Activated CD4-positive, CD25-positive, alpha-beta regulatory T cell treated with anti-CD3 and anti-CD28 coated beads, Interleukin-2, amount 50 U/mL, for 72 hours (primary cell): ENCODE results near the gene SOX13.

ENCODE experiments used
- DNase-seq: peaks from one replicate; pipeline ENCODE4 v3.0.0; 2021

Gene SOX13

DNA sequence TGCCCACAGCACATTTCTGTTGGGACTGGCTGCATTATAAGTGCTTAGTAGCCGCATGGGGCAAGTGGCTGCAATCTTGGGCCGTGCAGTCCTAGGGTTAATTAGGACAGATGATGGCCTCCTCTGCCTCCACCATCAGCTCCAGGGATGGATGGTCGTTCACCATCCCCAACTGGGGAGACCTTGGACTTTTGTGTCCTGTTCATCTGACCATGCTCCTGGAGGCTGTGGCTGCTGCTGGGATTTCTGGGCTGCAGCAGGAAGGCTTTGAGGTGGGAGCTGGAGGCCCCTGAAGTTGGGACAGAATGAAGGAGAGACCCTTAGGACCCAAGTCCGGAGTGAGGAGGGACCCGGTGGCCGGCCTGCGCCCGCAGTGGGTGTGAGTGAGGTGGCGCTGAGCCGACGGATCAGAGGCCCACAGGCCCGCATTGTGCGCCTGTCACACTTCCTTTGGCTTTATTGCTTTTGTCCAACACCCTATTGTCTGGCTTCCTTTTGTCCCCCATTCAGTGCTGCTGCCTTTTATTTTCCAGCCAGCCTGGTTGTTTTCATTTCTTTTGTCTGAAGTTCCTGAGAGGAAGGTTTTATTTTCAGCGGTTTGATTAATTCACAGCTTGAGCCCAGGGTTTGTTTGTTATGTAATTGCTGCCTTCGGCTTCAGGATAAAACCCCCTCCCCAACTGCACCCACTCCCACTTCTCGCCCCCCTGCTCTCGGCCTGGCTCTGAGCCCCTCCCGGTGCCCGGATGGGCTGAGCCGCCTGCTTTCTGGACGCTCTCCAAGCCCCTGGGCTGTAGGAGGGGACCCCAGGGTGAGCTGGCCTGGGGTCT lies 35.6 kb downstream of the SOX13 start:
- DNase-seq, result no peak

DNA sequence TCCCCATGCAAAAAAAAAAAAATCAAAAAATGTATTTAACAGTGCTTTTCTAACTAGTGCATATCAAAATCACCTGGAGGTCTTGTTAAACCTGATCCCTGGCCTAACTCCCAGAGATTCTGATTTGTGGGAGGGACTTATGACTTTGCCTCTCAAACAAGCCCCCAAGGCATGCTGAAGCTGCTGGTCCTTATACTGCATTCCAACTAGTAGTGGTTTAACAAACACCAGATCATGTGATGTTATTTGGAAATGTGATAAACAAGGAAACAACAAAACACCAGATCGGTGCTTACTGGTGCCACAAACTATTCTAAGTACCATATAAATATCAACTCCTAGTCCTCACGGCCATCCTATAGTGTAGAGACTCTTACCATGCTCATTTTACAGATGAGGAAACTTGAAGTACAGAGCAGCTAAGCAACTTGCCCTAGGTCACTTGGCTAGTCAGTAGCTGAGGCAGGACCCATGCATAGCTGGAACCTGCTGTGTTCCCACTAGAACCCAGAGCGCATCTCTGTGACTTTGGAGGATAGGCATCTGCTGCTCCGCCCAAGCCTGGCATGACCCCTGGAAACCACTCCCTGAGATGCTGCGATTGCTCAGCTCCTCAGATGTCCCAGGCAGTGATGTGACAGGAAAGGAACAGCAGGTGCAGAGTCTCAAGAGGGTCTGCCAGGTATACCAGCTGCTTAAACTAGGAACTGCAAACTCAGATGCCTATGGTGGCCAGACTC lies 38.1 kb downstream of the SOX13 start:
- DNase-seq, result no peak

DNA sequence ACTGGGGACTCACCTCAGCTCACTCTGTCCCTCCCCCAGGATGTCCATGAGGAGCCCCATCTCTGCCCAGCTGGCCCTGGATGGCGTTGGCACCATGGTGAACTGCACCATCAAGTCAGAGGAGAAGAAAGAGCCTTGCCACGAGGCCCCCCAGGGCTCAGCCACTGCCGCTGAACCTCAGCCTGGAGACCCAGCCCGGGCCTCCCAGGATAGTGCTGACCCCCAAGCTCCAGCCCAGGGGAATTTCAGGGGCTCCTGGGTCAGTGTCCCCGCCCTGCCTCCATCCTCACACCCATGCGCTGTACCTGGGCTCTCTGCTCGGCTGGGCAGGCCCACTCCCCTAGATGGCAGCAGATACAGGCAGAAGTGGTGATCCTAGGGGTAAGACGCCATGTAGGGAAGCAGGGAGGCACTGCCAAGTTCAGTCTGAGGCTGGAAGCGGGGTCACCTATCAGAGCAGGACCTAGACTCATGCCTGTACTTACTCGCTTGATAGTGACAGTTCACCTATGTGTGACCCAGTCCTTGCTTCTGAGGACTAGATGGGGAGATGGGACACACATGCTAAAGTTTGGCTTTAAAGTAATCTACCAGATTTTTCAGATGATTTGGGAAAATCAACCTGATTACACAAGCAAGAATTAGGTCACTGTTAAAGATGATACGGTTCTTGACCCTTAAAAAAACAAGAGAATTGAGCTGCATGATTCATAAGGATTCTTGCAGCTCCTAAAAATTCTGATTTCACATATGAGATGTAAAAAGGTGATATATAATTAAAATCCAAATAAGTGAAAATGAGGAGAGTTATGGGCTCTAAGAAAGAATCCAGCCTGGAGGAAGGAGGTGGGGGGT lies 40.2 kb downstream of the SOX13 start:
- no peak for DNase-seq

DNA sequence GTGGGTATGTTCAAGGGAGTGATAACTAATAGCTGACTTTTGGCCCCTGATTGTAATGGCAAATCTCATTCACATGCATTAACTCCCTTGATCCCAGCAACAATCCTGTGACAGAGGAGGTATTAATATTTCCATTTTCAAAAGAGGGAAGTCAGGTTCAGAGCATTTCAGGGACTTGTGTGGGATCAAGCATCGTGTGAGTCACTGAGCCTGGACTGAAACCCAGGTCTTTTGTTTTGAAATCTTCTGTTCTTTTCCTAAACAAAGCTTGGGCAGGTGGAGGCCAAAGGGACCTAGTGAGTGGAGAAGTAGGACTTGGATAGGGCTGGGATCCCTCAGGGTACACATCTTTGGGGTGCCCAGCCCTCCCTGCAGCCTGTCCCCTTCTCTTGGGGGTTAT lies 41.0 kb downstream of the SOX13 start:
- no peak for DNase-seq

DNA sequence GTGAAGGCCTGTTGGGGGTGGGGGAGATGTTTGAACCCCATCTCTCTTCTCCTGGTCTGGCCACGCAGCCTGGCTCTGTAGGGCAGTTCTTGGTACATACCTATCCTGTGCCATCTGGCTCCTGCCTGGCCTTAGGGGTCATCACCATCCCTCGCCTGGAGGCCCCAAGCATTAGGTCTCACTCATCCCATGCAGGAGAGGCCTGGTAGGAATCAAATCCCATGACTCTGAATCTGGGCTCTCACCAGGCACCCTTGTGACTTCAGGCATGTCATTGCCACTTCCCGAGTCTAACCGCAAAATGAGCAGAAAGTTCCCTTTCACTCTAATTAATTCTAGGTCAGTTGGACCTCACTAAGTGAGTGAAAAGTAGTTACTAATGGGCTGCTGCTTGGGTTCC lies 41.7 kb downstream of the SOX13 start:
- DNase-seq, result no peak

DNA sequence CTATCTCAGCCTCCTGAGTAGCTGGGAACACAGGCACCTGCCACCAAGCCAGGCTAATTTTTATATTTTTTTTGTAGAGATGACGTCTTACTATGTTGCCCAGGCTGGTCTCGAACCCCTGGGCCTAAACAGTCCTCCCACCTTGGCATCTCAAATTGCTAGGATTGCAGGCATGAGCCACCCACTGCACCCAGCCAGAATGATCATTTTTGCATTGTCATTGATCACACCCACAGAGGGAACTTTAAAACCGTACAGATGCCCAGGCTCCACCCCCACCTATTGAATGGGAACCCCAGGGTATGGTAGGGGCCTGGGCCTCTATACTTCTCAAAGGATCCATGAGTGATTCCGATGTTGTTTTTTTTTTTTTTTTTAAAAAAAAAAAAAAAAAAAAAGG lies 42.2 kb downstream of the SOX13 start:
- no peak for DNase-seq

DNA sequence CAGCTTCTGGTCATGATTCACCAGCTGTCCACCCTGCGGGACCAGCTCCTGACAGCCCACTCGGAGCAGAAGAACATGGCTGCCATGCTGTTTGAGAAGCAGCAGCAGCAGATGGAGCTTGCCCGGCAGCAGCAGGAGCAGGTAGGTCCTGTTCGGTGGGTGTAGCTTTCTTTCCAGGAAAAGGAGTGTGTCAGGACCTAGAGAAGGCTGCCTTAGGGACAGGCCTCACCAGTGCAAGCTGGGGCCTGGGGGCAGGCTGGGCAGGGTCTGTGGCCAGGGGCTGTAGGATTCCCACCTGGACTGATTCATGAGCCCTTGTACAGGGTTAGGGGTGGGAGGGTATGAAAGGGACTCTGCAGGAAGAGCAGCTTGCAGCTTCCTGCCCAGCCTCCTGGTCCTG lies 43.6 kb downstream of the SOX13 start:
- no peak for DNase-seq

DNA sequence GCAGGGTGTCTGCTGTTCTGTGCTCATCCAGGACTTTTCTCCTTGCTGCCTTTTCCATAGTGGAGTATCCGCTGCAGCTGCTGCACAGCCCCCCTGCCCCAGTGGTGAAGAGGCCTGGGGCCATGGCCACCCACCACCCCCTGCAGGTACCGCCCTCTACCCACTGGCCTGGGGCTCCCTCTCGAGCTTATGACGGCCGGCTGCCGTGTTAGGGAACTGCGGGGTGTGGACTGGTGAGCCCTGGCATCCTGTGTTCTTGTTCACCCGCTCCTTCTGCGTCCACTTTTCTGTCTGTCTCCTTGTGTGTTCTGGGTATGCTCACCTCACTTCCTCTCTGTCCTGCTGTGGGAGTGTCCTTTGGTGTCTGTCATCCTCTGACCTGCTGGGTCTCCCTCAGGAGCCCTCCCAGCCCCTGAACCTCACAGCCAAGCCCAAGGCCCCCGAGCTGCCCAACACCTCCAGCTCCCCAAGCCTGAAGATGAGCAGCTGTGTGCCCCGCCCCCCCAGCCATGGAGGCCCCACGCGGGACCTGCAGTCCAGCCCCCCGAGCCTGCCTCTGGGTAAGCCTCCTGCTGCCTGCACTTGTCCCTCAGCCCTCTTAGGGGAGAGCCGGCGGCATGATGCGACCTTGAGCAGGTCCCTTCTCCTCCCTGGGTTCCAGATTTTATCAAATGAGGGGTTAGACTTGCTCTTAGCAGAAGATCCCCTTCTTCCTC lies 49.1 kb downstream of the SOX13 start:
- no peak for DNase-seq

DNA sequence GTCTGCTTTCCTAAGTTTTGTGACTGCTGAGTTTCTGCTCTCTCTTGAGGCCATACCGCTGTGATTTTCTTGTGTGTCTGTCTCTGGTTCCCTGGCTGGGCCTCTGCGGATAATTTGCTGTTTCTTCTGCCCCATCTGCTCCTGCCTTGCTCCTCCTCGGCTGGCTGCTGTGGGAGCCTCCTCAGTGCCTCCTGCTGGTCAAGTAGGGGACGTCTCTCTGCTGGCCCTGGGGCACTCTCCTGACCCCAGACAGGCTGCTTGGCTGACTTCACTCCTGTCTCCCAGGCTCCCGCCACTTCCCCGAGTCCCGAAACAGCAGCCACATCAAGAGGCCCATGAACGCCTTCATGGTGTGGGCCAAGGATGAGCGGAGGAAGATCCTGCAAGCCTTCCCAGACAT lies 50.5 kb downstream of the SOX13 start:
- no peak for DNase-seq

DNA sequence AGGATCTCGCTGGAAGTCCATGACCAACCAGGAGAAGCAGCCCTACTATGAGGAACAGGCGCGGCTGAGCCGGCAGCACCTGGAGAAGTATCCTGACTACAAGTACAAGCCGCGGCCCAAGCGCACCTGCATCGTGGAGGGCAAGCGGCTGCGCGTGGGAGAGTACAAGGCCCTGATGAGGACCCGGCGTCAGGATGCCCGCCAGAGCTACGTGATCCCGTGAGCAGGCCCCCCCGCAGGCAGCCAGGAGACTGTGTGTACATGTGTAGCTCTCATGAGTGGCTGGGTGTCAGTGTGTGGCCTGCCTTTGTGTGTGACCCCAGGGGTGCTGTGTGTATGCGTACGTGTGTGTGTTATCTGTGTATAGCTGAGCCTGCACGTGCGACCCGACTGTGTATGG lies 51.7 kb downstream of the SOX13 start:
- no peak for DNase-seq

DNA sequence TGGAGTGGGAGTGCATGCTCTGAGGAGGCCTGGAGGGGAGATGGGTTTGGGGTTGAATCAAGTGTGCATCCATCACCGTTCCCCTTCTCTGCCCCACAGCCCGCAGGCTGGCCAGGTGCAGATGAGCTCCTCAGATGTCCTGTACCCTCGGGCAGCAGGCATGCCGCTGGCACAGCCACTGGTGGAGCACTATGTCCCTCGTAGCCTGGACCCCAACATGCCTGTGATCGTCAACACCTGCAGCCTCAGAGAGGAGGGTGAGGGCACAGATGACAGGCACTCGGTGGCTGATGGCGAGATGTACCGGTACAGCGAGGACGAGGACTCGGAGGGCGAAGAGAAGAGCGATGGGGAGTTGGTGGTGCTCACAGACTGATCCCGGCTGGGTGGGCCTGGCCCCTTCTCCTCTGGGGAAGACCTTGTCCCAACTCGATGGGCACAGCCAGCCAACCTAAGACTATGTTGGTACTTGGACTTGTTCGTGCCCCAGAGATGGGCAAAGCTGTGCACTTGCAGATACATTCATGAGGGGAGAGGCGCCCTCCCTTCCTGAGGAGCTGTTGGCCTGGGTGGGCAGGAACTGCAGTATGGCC lies 52.9 kb downstream of the SOX13 start:
- DNase-seq, result no peak

DNA sequence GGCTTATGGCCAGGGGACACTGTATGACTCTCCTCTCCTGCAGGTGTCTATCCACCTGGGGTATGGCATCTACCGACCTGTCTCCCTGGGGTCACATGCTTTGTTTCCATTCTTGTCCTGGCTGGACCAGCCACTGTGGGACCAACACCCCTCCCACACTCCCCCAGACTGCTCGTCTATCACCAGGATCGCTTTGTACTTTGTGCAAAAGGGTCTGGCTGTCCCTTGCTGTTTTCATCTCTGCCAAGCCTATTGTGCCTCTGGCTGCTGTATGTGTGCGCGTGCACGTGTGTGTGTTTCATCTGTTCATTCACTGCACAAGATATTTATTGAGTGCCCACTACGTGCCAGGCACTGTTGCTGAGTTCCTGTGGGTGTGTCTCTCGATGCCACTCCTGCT lies 53.5 kb downstream of the SOX13 start:
- DNase-seq, result no peak

DNA sequence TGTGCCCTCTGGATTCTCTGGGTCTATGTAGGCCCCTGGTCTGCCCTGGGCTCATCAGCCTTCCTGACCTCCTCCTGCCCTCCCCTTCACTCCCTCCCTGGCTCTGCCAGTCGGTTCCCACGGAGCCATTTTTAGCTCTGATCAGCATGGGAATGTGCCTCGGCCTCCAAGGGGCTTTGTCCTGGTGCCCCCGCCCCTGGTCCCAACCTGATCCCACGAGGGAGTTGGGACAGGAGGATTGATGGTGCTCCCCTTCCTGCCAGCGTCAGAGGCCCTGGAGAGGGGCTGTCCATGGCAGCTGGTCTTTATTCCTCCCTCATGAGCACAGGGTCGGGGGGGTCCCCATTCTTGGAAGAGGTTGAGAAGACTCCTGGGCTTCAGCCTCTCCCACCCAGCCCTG lies 54.0 kb downstream of the SOX13 start:
- no peak for DNase-seq

DNA sequence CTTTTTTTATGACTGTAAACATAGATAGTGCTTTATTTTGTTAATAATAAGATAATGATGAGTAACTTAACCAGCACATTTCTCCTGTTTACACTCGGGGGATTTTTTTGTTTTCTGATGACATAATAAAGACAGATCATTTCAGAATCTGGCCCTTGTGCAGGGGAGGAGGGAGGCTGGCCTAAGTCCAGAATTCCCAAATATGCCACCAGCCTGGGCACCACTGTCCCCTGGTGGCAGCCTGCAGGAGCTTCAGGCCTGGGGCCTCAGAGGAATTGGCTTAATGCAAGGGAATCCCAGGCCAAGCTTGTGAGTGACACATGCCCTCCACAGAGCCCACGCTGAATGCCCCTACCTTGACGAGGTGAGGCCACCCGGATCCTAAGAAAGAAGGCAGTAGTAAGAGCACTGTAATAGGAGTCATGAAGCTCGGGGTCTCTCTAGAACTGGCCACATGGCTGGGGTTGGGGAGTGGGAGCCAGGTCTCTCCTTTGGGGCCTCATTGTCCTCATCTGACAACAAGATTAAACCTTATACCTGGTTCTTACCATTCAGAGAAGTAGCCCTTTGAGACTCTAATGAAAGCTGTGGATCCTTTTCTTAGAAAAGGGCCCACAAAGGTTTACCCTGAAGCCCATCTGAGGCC lies 54.8 kb downstream of the SOX13 start:
- no peak for DNase-seq

DNA sequence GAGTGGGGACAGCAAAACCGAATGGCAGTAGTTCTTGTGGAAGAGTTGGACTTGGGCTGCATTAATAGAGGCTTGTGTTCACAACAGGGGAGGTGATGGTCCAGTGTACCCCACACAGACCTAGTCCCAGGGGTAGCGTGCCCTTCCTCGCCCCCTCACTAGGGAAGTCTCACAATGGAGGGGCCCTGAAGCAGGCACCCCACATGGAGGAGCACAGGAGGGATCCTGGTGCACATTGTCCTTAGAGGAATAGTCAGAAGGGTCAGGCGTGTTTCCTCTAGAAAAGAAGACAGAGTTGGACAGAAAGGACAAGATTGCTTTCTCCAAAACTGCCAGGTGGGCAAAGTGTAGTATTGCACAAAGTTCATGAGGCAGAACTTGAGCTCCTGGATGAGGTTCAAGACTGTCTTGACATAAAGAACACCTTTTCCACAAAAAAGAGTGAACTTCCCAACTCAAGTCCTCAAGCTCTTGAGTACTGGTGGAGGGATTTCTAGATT lies 55.6 kb downstream of the SOX13 start:
- DNase-seq, result no peak

DNA sequence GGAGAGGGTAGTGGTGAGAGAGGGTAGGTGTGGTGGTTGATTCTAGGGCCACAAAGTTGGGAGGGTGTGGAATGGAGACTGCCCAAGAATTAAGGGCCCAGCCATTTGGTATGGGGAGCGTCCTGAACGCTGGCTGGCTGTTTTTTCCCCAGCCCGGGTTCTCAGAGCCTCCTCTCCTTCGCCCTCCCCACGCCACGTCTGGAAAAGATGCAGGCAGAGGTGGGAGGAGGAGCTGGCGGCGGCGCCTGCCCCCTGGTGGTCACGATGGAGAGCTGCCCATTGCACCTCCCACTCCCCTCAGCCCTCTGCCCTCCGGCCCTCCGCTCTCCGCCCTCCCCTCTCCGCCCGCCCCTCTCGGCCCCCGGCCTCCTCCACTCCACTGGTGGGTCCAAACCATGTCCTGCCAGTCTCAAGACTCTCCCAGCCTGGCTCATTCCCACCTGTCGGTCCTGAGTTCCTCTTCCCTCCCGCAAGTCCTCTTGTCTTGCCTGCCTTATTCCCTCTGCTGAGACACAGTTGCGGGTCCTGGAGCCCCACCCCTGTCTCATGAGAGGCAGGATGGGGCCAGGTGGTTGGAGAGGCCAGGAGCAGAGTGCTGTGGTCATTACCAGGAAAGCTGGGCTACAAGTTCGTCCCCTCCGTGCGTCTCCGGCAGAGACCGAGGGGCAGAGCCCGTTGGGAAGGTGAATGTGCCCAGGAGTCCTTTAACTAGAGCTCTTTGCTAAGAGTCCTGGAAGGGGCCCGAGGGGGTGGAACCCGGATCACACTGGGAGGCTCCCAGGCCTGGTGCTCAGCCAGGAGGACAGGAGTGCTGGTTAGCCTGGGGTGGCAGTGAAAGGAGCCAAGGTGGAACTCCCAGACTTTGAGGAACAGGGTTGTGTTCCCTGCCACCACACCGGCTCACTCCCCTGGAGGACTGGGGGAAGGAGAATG lies 56.3 kb downstream of the SOX13 start:
- DNase-seq, result peak; percentile 72

DNA sequence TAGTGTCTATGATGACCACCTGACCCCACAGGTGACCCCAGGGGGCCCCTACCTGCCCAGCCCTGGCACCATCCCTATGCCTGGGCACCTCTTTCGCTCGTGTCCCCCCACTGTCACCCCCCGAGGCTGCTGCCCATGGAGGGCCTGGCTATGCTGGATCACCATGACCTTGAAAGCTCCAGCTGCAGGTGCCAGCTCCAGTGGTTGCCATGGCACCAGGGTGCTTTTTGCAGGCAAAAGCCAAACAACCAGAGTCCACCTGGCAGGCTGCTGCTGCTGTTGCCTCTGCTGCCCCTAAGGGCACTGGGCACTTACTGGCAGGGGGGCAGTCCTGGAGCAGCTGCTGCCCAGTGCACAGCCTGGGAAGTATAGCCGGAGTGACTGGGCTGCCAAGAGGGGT lies 57.3 kb downstream of the SOX13 start:
- no peak for DNase-seq

DNA sequence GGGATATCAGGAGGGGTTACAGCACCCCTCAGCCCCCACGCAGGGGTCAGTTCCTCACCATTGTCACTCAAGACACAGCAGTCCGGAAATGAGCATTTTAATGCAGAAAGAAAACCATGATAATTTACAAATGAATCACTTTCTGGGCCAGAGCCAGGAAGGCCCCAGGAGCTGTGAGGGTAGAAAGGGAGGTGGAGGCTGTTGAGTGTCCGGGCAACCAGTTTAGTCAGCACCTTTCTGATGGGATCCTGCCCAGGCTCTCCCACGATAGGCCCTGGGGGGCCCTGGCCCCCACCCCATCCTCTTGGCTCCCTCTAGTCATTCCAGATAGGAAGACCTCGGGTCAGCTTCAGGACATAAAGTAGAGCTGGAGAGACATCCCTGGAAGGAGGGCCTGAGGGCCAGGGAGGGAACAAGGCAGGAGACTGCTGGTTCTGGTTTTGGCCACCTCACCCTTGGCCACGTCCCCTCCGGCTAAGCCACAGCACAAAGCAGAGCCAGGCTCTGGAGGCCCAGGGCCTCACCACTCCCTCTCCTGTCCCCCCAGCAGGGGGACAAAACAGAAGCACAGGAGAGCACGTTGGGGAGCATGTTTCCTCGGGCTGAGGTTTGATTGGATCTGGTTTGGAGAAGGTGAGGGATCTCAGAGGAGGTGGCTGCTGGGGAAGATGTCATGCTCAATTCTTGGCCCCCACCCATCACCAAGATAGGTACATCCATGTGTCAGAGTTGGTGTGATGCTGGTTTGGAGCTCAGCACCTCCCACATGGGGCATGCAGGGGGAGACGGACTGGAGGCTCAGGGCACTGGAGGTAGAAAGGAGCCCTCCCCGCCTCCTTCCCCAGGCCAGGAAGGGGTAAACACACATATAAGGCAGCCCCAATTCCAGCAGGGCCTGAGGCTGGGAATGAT lies 58.3 kb downstream of the SOX13 start:
- no peak for DNase-seq

DNA sequence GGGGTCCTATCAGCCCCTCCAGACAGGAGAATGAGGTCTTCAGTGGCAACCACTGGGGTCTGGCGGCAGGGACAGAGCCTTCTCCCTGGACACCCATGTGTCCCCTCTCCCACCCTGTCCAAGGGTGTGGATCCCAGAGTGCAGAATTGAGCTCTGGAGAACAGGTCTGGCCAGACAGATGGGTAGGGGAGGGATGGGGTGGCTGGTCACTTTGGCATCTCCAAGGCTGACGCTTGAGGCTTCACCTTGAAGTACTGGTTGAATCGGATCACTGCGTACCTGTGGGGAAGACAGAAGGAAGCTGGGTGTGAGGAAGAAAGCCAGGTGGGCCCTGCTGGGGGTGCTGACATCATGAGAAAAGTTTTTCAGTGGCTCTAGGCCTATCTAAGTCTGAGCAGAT lies 59.1 kb downstream of the SOX13 start:
- no peak for DNase-seq

DNA sequence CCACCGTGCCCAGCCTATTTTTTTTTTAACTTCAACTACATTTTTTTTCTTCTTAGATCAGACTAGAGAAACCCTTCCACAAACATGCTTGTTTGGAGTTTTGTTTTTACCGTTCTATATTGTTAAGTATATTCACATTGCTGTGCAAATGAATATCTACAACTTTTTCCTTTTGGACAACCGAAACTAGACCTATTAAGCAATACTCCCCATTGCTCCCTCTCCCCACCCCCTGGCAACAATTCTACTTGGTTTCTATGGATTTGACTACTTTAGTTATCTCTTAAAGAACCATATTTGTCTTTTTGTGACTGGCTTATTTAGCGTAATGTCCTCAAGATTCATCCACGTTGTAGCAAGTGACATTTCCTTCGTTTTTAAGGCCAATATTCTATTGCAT lies 59.8 kb downstream of the SOX13 start:
- no peak for DNase-seq
